Measurements from ENCODE around the gene NAV2.

Gene NAV2

DNA sequence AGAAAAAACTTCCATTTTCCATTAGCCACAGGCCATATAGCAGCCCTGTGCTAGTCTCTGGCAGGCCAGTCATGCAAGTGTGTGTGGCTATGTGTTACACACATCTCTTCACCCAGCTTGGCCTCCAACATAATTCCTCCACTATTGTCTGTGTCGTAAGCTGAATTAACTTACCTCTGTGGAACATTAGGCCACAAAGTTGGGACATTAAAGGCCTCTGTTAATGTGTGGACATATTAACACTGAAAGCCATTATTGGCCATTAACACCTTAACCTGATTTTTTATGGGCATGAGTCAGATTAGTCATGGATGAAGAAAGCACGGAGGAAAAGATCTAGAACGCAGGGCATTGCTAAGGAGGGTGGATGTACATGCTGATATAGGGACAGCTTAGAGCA, 347.5 kb downstream of the NAV2 start:
- Histone ChIP-seq H3K4me2 (ENCODE audit: low read depth, low read length) (no peak overlapping the region), H3K9me3 (replicated peaks; ENCODE audit: insufficient read depth, low read length) (no peaks in the 10 kb centered on the region), H3K9me2 (replicated peaks; ENCODE audit: insufficient read depth, low read length) (no peaks in the 10 kb centered on the region), H3K79me2 (ENCODE audit: low read length) (no peaks in the 10 kb centered on the region), H3K4me1 (ENCODE audit: low read length) (no peaks in the 10 kb centered on the region), H3K36me3 (replicated peaks; ENCODE audit: insufficient read depth, low read length) (no peaks in the 10 kb centered on the region), H4K20me1 (ENCODE audit: insufficient read depth, low read length) (no peaks in the 10 kb centered on the region), H3K27ac (ENCODE audit: low read length) (no peak overlapping the region), H3K9ac (ENCODE audit: low read length) (no peak overlapping the region), H3K27me3 (replicated peaks; ENCODE audit: insufficient read depth, low read length) (no peaks in the 10 kb centered on the region), H3K4me3 (ENCODE audit: low read length) (no peak overlapping the region), H2AFZ (ENCODE audit: low read length) (no peak overlapping the region), H3F3A (ENCODE audit: insufficient read depth, low read length) (no peaks in the 10 kb centered on the region)
- TF ChIP-seq EZH2phosphoT487 (IDR thresholded peaks at IDR 0.05; ENCODE audit: low read length) (no peak), EZH2 (optimal IDR thresholded peaks at IDR 0.05; ENCODE audit: low read depth, low read length) (no peak)
- TF ChIP-seq, protein P1, sequence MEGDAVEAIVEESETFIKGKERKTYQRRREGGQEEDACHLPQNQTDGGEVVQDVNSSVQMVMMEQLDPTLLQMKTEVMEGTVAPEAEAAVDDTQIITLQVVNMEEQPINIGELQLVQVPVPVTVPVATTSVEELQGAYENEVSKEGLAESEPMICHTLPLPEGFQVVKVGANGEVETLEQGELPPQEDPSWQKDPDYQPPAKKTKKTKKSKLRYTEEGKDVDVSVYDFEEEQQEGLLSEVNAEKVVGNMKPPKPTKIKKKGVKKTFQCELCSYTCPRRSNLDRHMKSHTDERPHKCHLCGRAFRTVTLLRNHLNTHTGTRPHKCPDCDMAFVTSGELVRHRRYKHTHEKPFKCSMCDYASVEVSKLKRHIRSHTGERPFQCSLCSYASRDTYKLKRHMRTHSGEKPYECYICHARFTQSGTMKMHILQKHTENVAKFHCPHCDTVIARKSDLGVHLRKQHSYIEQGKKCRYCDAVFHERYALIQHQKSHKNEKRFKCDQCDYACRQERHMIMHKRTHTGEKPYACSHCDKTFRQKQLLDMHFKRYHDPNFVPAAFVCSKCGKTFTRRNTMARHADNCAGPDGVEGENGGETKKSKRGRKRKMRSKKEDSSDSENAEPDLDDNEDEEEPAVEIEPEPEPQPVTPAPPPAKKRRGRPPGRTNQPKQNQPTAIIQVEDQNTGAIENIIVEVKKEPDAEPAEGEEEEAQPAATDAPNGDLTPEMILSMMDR (IDR thresholded peaks at IDR 0.05; ENCODE audit: low read length) = no peak
- no peak for DNase-seq

DNA sequence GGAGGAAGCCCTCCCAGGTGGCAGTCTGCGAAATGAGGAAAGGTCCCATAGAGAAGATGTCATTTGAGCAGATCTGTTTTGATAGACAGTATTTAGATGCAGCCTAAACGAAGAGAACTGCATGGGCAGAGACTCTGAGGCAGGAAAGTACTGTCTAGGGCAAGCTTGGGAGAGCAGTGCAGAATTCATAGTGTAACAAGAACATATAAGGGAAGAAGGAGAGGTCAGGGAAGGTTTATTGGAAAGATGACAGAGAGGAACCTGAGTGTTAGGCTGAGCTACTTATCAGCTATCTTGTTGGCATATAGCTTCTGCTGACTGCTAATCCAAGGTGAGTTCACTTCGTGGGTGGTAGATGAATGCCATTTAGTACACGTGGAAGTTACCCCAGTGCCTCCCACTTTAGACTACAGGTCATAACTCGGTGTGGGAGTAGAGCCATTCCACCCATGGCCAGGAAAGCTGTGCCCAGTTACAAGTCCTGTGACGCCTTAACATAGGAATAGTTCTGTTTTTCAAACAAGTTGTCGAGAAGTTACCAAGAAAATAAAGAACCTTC, 348.1 kb downstream of the NAV2 start:
- no peaks in the 10 kb centered on the region for H3K9me3 ChIP-seq (replicated peaks; ENCODE audit: insufficient read depth, low read length)
- H3K27ac ChIP-seq (ENCODE audit: low read length) = no peak overlapping the region
- TF ChIP-seq, protein P1 (IDR thresholded peaks at IDR 0.05; ENCODE audit: low read length) = no peak
- TF ChIP-seq EZH2phosphoT487 (IDR thresholded peaks at IDR 0.05; ENCODE audit: low read length) (no peak), EZH2 (optimal IDR thresholded peaks at IDR 0.05; ENCODE audit: low read depth, low read length) (no peak)
- H3F3A ChIP-seq (ENCODE audit: insufficient read depth, low read length) = no peaks in the 10 kb centered on the region
- H3K27me3 ChIP-seq (replicated peaks; ENCODE audit: insufficient read depth, low read length) = no peaks in the 10 kb centered on the region
- H3K9ac ChIP-seq (ENCODE audit: low read length) = no peak overlapping the region
- H2AFZ ChIP-seq (ENCODE audit: low read length) = no peak overlapping the region
- H3K4me2 ChIP-seq (ENCODE audit: low read depth, low read length) = no peak overlapping the region
- no peaks in the 10 kb centered on the region for H3K9me2 ChIP-seq (replicated peaks; ENCODE audit: insufficient read depth, low read length)
- no peaks in the 10 kb centered on the region for H3K79me2 ChIP-seq (ENCODE audit: low read length)
- H4K20me1 ChIP-seq (ENCODE audit: insufficient read depth, low read length) = no peaks in the 10 kb centered on the region
- no peaks in the 10 kb centered on the region for H3K36me3 ChIP-seq (replicated peaks; ENCODE audit: insufficient read depth, low read length)
- DNase-seq = no peak
- H3K4me1 ChIP-seq (ENCODE audit: low read length) = no peaks in the 10 kb centered on the region
- no peak overlapping the region for H3K4me3 ChIP-seq (ENCODE audit: low read length)

DNA sequence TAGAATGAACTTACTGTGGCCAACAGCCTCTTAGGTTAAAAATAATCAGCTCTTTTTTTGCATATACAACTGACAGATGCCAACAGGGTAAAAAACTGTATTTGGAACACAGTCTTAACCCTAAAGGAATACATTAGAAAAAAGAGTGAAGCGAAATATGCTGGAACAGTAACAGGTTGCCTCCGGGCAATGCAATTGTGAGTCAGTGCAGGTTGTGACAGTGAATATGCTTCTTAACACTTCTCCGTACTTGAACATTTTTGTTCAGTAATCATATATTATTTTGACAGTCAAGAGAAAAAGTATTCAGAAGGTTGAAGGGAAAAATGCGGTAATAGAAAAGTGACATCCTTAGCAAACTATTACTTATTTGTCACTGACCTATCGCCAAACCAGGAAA, 349.1 kb downstream of the NAV2 start:
- DNase-seq = no peak
- no peaks in the 10 kb centered on the region for H3K79me2 ChIP-seq (ENCODE audit: low read length)
- H3K9ac ChIP-seq (ENCODE audit: low read length) = no peak overlapping the region
- H3K4me1 ChIP-seq (ENCODE audit: low read length) = no peaks in the 10 kb centered on the region
- H3F3A ChIP-seq (ENCODE audit: insufficient read depth, low read length) = no peaks in the 10 kb centered on the region
- no peaks in the 10 kb centered on the region for H4K20me1 ChIP-seq (ENCODE audit: insufficient read depth, low read length)
- TF ChIP-seq EZH2phosphoT487 (IDR thresholded peaks at IDR 0.05; ENCODE audit: low read length) (no peak), EZH2 (optimal IDR thresholded peaks at IDR 0.05; ENCODE audit: low read depth, low read length) (no peak)
- TF ChIP-seq, protein P1 (IDR thresholded peaks at IDR 0.05; ENCODE audit: low read length) = no peak
- H3K36me3 ChIP-seq (replicated peaks; ENCODE audit: insufficient read depth, low read length) = no peaks in the 10 kb centered on the region
- H3K27ac ChIP-seq (ENCODE audit: low read length) = no peak overlapping the region
- H2AFZ ChIP-seq (ENCODE audit: low read length) = no peak overlapping the region
- no peaks in the 10 kb centered on the region for H3K9me3 ChIP-seq (replicated peaks; ENCODE audit: insufficient read depth, low read length)
- no peaks in the 10 kb centered on the region for H3K9me2 ChIP-seq (replicated peaks; ENCODE audit: insufficient read depth, low read length)
- H3K4me2 ChIP-seq (ENCODE audit: low read depth, low read length) = no peak overlapping the region
- H3K27me3 ChIP-seq (replicated peaks; ENCODE audit: insufficient read depth, low read length) = no peaks in the 10 kb centered on the region
- no peak overlapping the region for H3K4me3 ChIP-seq (ENCODE audit: low read length)
